ENCODE data around the gene SH3BGRL. TPM values are rescaled to one million over a fixed set of nuclear protein-coding genes. Genes with fewer than 3 reads are reported as not detected.
"Not testable (repeated sequence)": the region's sequence is repeated elsewhere in the genome, so short reads cannot be mapped to it uniquely, and the experiment has no call there.

Gene SH3BGRL
- total RNA-seq, 1 donor from 2014 or later = 21.8 TPM

- DNase-seq (ENCODE audit: low read depth in 2 of 2) = no peak
These were observed 57.3 kb downstream of the SH3BGRL start for GRCh38 chrX:81259020-81259713.

DNA sequence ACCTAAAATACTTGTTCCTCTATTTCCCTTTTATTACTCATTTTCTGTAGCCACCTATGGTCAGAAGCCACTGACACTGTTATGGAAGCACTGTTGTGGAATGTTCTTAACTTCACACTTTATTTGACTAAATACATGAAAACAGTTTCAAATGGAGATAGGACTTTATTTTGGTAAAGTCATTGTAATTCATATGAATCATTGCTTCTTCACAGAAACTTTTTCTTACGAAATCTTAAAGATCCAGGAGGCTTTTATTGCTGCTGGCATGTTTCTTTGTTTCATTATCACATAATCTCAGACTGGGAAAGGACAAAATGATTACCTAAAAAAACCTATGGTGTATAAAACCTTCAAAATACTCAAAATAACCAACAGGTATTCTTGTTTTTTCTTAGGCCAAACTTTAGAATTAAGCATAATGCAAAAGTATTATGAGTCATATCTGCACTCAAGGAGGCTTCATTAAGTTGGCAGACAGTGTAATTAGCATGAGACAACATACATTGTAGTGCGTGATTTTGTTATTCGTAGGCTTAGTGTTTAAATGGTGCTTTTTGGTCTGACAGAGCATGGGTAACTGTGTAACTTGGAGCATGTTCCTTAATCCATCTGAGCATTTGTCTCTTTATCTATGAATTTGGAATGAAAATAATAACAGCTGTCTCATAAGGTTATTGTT lies 58.0 kb downstream of the SH3BGRL start:
- no peak for DNase-seq (ENCODE audit: low read depth in 2 of 2)

- DNase-seq (ENCODE audit: low read depth in 2 of 2) = no peak
These were observed 59.7 kb downstream of the SH3BGRL start for GRCh38 chrX:81261576-81261975.

- no peak for DNase-seq (ENCODE audit: low read depth in 2 of 2)
These were observed 61.2 kb downstream of the SH3BGRL start for GRCh38 chrX:81263059-81263458.

DNA sequence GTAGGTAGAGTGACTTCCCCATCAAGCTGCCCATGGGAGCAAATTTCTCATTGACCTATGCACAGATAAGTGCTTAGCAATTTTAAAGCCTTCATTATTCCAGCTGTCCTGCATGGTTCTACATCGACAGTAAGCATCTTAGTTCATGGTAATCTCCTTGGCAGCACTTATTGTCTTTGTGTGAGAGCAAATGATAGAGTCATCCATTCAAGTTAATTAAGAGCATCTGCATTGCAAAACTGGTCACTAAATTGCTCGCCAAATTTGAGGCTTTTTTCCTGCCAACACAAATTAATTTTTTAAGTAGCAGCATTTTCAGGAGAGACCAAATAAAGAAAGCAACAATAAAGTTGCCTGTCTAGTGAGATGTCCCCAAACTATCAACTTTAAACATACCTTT lies 76.7 kb downstream of the SH3BGRL start:
- no peak for DNase-seq (ENCODE audit: low read depth in 2 of 2)

GRCh38 chrX:81280148-81280547 lies 78.2 kb downstream of the SH3BGRL start:
- peak in 1 of 2 donors; percentile 1 for DNase-seq (ENCODE audit: low read depth in 2 of 2)

DNA sequence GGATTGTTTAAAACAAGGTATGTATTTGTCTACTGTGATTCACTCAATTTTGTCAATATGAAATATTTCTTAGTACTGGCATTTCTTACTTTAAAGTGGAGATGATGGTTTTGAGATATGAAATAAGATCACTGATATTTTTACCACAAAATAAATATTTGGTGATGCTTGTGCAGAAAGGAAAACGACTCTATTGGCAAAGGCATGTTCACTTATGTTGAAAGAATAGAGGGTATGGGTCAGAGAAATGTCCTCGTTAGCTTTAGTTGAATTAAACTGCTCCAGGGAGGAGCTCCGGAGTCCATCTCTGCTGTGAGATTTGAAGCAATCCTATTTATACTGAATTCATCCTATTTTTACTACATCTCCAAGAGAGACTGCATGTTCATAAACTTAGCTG lies 84.2 kb downstream of the SH3BGRL start:
- DNase-seq (ENCODE audit: low read depth in 2 of 2) = no peak

DNA sequence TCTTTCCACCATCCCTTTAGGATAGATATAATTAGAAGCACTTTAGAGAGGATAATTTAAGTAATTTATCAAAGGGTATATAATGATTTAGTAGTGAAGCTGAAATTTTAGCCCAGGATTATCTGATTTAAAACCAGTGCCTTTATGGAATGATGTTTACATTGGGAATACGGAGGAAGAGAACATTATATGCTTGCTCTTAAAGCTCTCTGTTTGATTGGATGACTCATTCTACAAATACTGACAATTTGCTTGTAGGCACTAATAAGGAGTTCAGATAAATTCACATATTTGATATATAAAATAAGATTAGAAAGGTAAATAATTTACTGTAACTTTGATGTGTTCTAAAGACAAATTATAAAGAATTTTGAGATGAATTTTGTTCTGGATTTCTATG lies 84.7 kb downstream of the SH3BGRL start:
- DNase-seq (ENCODE audit: low read depth in 2 of 2) = no peak

DNA sequence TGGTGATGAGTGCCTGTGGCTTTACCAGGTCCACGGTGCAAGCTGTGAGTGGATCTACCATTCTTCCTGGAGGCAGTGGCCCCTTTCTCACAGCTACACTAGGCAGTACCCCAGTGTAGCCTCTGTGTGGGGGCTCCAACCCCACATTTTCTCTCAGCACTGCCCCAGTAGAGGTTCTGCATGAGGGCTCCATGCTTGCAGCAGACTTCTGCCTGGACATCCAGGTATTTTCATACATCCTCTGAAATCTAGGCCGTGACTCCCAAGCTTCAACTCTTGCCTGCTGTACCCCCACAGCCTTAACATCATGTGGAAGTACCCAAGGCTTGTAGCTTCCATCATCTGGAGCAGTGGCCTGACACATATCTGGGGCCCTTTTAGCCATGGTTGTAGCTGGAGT lies 90.1 kb downstream of the SH3BGRL start:
- DNase-seq (ENCODE audit: low read depth in 2 of 2) = no peak

DNA sequence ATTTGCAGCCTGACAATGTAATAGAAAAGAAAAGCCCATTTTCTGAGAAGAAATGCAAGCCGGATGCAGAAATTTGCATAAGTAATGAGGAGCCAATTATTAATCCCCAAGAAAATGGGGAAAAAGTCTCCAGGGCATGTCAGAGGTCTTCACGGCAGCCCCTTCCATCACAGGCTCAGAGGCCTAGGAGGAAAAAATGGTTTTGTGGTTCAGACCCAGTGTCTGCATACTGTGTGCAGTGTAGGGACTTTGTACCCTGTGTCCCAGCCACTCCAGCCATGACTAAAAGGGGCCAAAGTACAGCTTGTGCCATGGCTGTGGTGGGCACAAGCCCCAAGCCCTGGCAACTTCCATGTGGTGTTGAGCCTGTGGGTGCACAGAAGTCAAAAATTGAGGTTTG lies 92.2 kb downstream of the SH3BGRL start:
- no peak for DNase-seq (ENCODE audit: low read depth in 2 of 2)

DNA sequence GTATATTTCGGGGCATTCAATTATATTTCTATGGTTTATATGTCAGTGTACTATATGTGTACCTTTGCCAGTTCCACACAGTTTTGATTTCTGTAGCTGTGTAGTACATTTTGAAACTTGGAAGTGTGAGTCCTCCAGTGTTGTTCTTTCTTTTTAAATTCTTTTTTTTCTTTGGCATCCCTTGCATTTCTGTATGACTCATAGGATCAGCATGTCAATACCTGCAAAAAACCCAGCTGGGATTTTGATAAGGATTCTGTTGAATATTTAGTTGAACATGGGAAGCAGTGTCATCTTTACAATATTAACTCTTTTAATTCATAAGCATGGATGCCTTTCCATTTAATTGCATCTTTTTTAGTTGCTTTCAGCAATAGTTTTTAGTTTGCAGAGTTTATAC lies 100.0 kb downstream of the SH3BGRL start:
- peak; percentile 4 to 25 for DNase-seq (ENCODE audit: low read depth in 2 of 2)

DNA sequence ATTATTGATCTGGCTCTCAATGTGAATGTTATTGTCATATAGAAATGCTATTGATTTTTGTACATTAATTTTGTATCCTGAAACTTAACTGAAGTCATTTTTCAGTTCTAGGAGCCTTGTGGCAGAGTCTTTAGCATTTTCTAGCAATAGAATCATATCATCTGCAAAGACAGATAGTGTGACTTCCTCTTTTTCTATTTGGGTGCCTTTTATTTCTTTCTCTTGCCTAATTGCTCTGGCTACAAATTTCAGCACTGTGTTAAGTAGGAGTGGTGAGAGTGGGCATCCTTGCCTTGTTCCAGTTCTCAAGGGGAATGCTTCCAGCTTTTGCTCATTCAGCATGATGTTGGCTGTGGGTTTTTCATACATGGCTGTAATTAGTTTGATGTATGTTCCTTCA lies 102.7 kb downstream of the SH3BGRL start:
- no peak for DNase-seq (ENCODE audit: low read depth in 2 of 2)

DNA sequence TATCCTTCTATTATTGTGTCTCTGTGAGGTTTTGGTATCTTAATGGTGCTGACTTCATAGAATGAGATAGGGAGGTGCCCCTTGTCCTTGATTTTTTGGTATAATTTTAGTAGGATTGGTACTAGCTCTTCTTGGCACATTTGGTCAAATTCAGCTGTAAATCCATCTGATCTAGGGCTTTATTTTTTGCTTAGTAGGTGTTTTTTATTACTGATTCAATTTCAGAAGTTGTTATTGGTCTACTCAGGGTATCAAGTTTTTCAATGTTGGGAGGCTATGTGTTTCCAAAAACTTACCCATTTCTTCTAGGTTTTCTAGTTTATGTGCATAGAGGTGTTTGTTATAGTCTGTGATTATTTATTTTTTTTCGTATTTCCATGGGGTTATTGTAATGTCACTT lies 103.3 kb downstream of the SH3BGRL start:
- no peak for DNase-seq (ENCODE audit: low read depth in 2 of 2)

DNA sequence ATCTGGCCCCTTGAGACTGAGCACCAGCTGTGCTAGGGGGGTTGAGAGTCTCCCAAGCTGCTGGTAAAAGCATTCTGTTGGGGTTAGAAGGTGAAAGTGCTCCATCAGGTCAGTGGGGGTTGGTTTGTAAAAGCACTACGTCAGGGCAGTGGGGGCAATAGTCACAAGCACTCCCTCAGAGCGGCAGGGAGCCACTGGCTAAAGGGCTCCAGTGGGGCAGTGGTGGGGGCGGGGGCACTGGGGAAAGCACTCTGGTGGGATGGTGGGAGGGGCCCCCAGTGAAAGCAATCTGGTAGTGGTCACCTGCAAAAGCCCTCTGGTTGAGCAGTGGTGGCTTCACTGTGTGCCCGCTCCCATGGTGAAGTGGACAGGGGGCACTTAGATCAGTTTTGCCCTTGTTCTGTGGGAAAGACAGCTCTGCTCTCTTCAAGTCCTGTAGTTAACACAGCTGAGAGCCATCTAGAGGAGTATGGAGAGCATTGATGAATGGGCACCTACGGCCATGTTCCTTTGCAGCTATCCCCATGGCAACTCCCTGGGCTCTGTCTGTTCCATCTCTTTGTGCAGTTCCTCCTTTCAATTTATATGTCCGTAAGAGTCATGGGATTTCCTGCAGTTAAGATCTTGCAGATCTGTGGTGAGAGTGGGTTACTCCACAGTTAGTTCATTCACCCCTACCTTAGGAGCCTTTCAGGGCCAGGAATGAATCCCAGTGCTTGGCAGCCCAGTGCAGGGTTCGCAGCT lies 106.4 kb downstream of the SH3BGRL start:
- no peak for DNase-seq (ENCODE audit: low read depth in 2 of 2)

GRCh38 chrX:81316163-81316562 lies 114.3 kb downstream of the SH3BGRL start:
- no peak for DNase-seq (ENCODE audit: low read depth in 2 of 2)

DNA sequence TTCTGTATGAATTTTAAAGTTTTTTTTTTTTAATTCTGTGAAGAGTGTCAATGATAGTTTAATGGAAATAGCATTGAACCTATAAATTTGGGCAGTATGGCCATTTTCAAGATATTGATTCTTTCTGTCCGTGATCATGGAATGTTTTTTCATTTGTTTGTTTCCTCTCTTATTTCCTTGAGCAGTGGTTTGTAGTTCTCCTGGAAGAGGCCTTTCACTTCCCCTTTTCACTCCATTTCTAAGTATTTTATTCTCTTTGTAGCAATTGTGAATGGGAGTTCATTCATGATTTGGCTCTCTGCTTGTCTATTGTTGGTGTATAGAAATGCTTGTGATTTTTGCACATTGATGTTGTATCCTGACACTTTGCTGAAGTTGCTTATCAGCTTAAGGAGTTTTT lies 129.8 kb downstream of the SH3BGRL start:
- DNase-seq (ENCODE audit: low read depth in 2 of 2) = not testable (repeated sequence)

- no peak for DNase-seq (ENCODE audit: low read depth in 2 of 2)
These were observed 134.7 kb downstream of the SH3BGRL start for GRCh38 chrX:81336455-81337152.

GRCh38 chrX:81337805-81338204 lies 135.9 kb downstream of the SH3BGRL start:
- no peak for DNase-seq (ENCODE audit: low read depth in 2 of 2)

GRCh38 chrX:81338924-81339323 lies 137.0 kb downstream of the SH3BGRL start:
- DNase-seq (ENCODE audit: low read depth in 2 of 2) = no peak

DNA sequence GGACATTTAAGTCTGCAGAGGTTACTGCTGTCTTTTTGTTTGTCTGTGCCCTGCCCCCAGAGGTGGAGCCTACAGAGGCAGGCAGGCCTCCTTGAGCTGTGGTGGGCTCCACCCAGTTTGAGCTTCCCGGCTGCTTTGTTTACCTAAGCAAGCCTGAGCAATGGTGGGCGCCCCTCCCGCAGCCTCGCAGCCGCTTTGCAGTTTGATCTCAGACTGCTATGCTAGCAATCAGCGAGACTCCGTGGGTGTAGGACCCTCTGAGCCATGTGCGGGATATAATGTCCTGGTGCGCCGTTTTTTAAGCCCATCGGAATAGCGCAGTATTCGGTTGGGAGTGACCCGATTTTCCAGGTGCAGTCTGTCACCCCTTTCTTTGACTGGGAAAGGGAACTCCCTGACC lies 143.4 kb downstream of the SH3BGRL start:
- DNase-seq (ENCODE audit: low read depth in 2 of 2) = not testable (repeated sequence)
